HG03442 (cell line): ENCODE results near the gene RPL3.
"Not testable (repeated sequence)": the region's sequence is repeated elsewhere in the genome, so short reads cannot be mapped to it uniquely, and the experiment has no call there.

Source experiments
- ATAC-seq: cut with Tn5 transposase; IDR thresholded peaks from one replicate; pipeline ENCODE4 v1.9.1; 2021; ENCODE audit warnings: mild to moderate bottlenecking, moderate library complexity; ENCODE audit not compliant: unreplicated experiment

The RPL3 gene

GRCh38 chr22:39352306-39352891, 33.0 kb upstream of the RPL3 start:
- ATAC-seq: no peak

- no peak for ATAC-seq
These were observed 32.3 kb upstream of the RPL3 start for GRCh38 chr22:39351689-39352214.

GRCh38 chr22:39350757-39351688, 31.6 kb upstream of the RPL3 start:
- no peak for ATAC-seq

GRCh38 chr22:39349967-39350726, 30.7 kb upstream of the RPL3 start, which contains the start of gene SYNGR1:
Gene SYNGR1 (plus strand): TSS chr22:39349991. CDS start chr22:39350011, 20 bp downstream.
- ATAC-seq: no peak

- no peak for ATAC-seq
These were observed 30.1 kb upstream of the RPL3 start for GRCh38 chr22:39349506-39349966.

GRCh38 chr22:39348909-39349505, 29.6 kb upstream of the RPL3 start:
- no peak for ATAC-seq

- no peak for ATAC-seq
These were observed 25.8 kb upstream of the RPL3 start for GRCh38 chr22:39345231-39345630.

- ATAC-seq: no peak
These were observed 24.6 kb upstream of the RPL3 start for GRCh38 chr22:39344046-39344390.

- ATAC-seq: no peak
These were observed 24.0 kb upstream of the RPL3 start for GRCh38 chr22:39343259-39344045.

GRCh38 chr22:39341179-39341578, 21.8 kb upstream of the RPL3 start:
- no peak for ATAC-seq

GRCh38 chr22:39339775-39340174, 20.4 kb upstream of the RPL3 start:
- ATAC-seq: not testable (repeated sequence)

GRCh38 chr22:39336411-39336810, 17.0 kb upstream of the RPL3 start:
- ATAC-seq: no peak

- no peak for ATAC-seq
These were observed 13.1 kb upstream of the RPL3 start for GRCh38 chr22:39332441-39333064.

GRCh38 chr22:39330553-39330952, 11.1 kb upstream of the RPL3 start:
- not testable (repeated sequence) for ATAC-seq

GRCh38 chr22:39327995-39328754, 8.8 kb upstream of the RPL3 start:
- ATAC-seq: no peak

- no peak for ATAC-seq
These were observed 6.0 kb upstream of the RPL3 start for GRCh38 chr22:39325392-39325932.

- not testable (repeated sequence) for ATAC-seq
These were observed 1.2 kb upstream of the RPL3 start for GRCh38 chr22:39320616-39321029.

GRCh38 chr22:39318507-39319283, 728 bp downstream of the RPL3 start:
- ATAC-seq: peak; percentile 2
